SK-N-SH treated with all-trans-retinoic acid at 6 μM for 48 hours (cell line): ENCODE results near the gene KMT5B.

Source experiments
- ARNTL ChIP-seq: fragments of 450-650 bp; formaldehyde crosslinking; IDR thresholded peaks from 2 replicates; pipeline ENCODE4 v1.5.0; 2020; ENCODE audit warnings: low read depth, mild to moderate bottlenecking, moderate library complexity, borderline replicate concordance
- BACH2 ChIP-seq: fragments of 250-450 bp; sonication (Bioruptor Pico); IDR thresholded peaks from 2 replicates; pipeline ENCODE4 v1.9.0; 2021; ENCODE audit warnings: mild to moderate bottlenecking, borderline replicate concordance
- GLIS3 ChIP-seq: fragments of 250-450 bp; sonication (Bioruptor Pico); IDR thresholded peaks from 2 replicates; pipeline ENCODE4 v1.5.0; 2020; ENCODE audit warnings: mild to moderate bottlenecking, moderate library complexity
- PATZ1 ChIP-seq: fragments of 250-450 bp; sonication (Bioruptor Pico); IDR thresholded peaks from 2 replicates; pipeline ENCODE4 v1.8.0; 2020; ENCODE audit warnings: mild to moderate bottlenecking, moderate library complexity, borderline replicate concordance
- PPARA ChIP-seq: fragments of 250-450 bp; sonication (Bioruptor Pico); IDR thresholded peaks from 2 replicates; pipeline ENCODE4 v1.5.0; 2020; ENCODE audit warnings: mild to moderate bottlenecking, borderline replicate concordance
- RARB ChIP-seq: fragments of 250-450 bp; sonication (Bioruptor Pico); IDR thresholded peaks from 2 replicates; pipeline ENCODE4 v1.8.0; 2021; ENCODE audit warnings: mild to moderate bottlenecking, moderate library complexity
- SNAI2 ChIP-seq: fragments of 250-450 bp; sonication (Bioruptor Pico); IDR thresholded peaks from 2 replicates; pipeline ENCODE4 v1.5.0; 2020; ENCODE audit warnings: mild to moderate bottlenecking, moderate library complexity
- ZFP3 ChIP-seq: fragments of 250-450 bp; sonication (Bioruptor Pico); IDR thresholded peaks from 2 replicates; pipeline ENCODE4 v1.5.0; 2020; ENCODE audit warnings: mild to moderate bottlenecking, moderate library complexity
- ZFP30 ChIP-seq: fragments of 450-650 bp; formaldehyde crosslinking; IDR thresholded peaks from 2 replicates; pipeline ENCODE4 v1.5.0; 2022; ENCODE audit warnings: mild to moderate bottlenecking, moderate library complexity
- ZNF8 ChIP-seq: fragments of 450-650 bp; formaldehyde crosslinking; IDR thresholded peaks from 2 replicates; pipeline ENCODE4 v1.5.0; 2020; ENCODE audit warnings: mild to moderate bottlenecking, moderate library complexity
- TF ChIP-seq, protein P1 (sequence below): fragments of 250-450 bp; sonication (Bioruptor Pico); IDR thresholded peaks from 2 replicates; pipeline ENCODE4 v1.8.0; 2021; ENCODE audit warnings: low read depth, mild to moderate bottlenecking, moderate library complexity, borderline replicate concordance

- TF ChIP-seq RARB (CRISPR knock-in tag) (no peak), ARNTL (CRISPR knock-in tag) (no peak), PATZ1 (CRISPR knock-in tag) (no peak), PPARA (CRISPR knock-in tag) (no peak), ZFP30 (CRISPR knock-in tag) (no peak), GLIS3 (CRISPR knock-in tag) (no peak), ZNF8 (no peak), BACH2 (no peak), SNAI2 (CRISPR knock-in tag) (no peak), ZFP3 (CRISPR knock-in tag) (no peak)
- TF ChIP-seq, protein P1, sequence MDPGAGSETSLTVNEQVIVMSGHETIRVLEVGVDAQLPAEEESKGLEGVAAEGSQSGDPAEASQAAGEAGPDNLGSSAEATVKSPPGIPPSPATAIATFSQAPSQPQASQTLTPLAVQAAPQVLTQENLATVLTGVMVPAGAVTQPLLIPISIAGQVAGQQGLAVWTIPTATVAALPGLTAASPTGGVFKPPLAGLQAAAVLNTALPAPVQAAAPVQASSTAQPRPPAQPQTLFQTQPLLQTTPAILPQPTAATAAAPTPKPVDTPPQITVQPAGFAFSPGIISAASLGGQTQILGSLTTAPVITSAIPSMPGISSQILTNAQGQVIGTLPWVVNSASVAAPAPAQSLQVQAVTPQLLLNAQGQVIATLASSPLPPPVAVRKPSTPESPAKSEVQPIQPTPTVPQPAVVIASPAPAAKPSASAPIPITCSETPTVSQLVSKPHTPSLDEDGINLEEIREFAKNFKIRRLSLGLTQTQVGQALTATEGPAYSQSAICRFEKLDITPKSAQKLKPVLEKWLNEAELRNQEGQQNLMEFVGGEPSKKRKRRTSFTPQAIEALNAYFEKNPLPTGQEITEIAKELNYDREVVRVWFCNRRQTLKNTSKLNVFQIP (CRISPR knock-in tag) = no peak
These were observed 47.5 kb downstream of the KMT5B start for GRCh38 chr11:68165601-68166000.
